ENCODE results near the gene ORC6. TPM values are rescaled to one million over a fixed set of nuclear protein-coding genes. Genes with fewer than 3 reads are reported as not detected.
A peak's percentile ranks its signal among the peaks of the same experiment; 100 is the strongest.

Gene ORC6
- polyA plus RNA-seq, result 9.3 to 21.9 TPM (median 16.6 TPM) in 3 replicates
- polyA plus RNA-seq (2011; ENCODE audit: low read depth), result 4.4 TPM
- 7.8 and 9.4 TPM in 2 replicates for polyA plus RNA-seq (2011; cell fraction: cytosol; rRNA removed)
- 12.8 and 13.3 TPM in 2 replicates for polyA plus RNA-seq (2011; cell fraction: nucleus; rRNA removed)
- 1.7 and 13.1 TPM in 2 replicates for polyA plus RNA-seq (2012; ENCODE audit: low replicate concordance)
- 1.7 to 6.9 TPM (median 2.3 TPM) in 3 replicates for polyA minus RNA-seq
- polyA minus RNA-seq (2011; cell fraction: cytosol; rRNA and poly(A)+ RNA removed), result 7.5 TPM
- polyA minus RNA-seq (2011; cell fraction: nucleus; rRNA and poly(A)+ RNA removed), result 3.2 and 6.0 TPM in 2 replicates

DNA sequence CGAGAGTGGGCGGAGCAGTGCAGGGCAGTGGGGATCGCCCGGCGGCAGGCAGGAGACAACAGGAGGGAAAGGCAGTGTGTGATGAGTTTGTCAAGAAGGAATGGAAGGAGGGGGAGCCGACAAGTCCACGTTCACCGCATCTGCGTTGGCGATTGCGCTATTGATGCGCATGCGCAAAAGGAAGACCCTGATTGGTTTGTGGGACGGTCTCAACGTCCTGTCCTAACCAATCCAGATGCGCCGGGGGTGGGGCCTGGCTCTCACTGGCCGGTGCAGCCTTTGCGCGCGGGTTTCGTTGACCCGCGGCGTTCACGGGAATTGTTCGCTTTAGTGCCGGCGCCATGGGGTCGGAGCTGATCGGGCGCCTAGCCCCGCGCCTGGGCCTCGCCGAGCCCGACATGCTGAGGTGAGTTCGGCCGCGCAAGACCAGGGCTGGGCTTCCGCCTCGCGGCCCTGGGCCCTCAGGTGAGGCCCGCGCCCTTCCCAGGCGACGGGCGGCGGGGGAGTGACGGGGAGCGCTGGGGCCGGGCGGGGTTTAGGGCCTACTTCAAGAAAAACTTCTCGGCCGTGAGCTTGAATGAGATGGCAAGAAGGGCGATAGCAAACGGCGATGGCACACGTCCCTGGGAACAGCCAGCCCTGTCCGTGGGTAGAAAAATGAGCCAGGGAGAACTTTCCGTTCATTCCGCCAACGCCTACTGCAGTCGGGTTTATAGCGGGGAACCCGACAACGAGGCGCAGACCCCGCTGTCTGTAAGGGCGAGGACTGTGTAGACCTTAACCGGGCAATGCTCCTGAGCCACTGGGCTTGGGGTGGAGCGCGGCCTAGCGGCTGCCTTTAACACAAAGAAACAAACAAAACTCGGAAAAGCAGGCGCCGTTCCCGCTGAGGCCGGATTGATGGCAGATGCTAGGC lies at the start of gene ORC6:
Gene ORC6, plus strand, starts transcription at position 295 of the 916 bp plus-strand sequence. Its CDS starts 47 bp downstream, at position 342.
- peaks cover 68% of the 10 kb centered on the region for H3K79me2 ChIP-seq (ENCODE audit: control insufficient read depth, insufficient read depth, low read length)
- peaks cover 27% of the 10 kb centered on the region for H3K4me1 ChIP-seq (ENCODE audit: control insufficient read depth, extremely low read depth, insufficient read depth, low read length)
- H3K9me1 ChIP-seq (ENCODE audit: control insufficient read depth, extremely low read depth, insufficient read depth, low read length), result no peaks in the 10 kb centered on the region
- H3K9ac ChIP-seq (ENCODE audit: control insufficient read depth, extremely low read depth, insufficient read depth, low read length), result peak within 1 kb of the TSS; percentile 97
- H3K9me3 ChIP-seq (ENCODE audit: control insufficient read depth, low read depth, low read length), result no peaks in the 10 kb centered on the region
- FAIRE-seq (no peak), DNase-seq (ENCODE audit: low read depth, low spot score) (peak; percentile 93)
- H3K4me2 ChIP-seq (ENCODE audit: control insufficient read depth, extremely low read depth, insufficient read depth, low read depth, low read length), result peak within 1 kb of the TSS; percentile 97
- peak; percentile 58 to 80 (median 76) for TF ChIP-seq CTCF (optimal IDR thresholded peaks at IDR 0.05 in 1 of 3, IDR thresholded peaks at IDR 0.05 in 1 of 3, conservative IDR thresholded peaks at IDR 0.05 in 1 of 3; ENCODE audit: extremely low read depth in 1 of 3, insufficient read depth in 2 of 3, low read length in 3 of 3)
- no peak for TF ChIP-seq EZH2 (IDR thresholded peaks at IDR 0.05; ENCODE audit: low read length)
- peaks cover 25% of the 10 kb centered on the region for H4K20me1 ChIP-seq (ENCODE audit: control insufficient read depth, extremely low read depth, insufficient read depth, low read length)
- dilution Hi-C loops (cut with MboI; ENCODE audit: extremely low pct_ligation_motif_present, low sequenced_read_pairs), result no loop called here
- H3K4me3 ChIP-seq (ENCODE audit: control insufficient read depth in 2 of 3, extremely low read depth in 1 of 3, insufficient read depth in 2 of 3, low read depth in 1 of 3, low read length in 3 of 3), result peak within 1 kb of the TSS; percentile 84 to 91 (median 88)
- no peaks in the 10 kb centered on the region for H3K27me3 ChIP-seq (ENCODE audit: control insufficient read depth, extremely low read depth, insufficient read depth, low read length)
- H3K27ac ChIP-seq (ENCODE audit: control insufficient read depth, insufficient read depth, low read length), result peak within 1 kb of the TSS; percentile 97
- H2AFZ ChIP-seq (ENCODE audit: control insufficient read depth, low read length), result peak within 1 kb of the TSS; percentile 100
- H3K36me3 ChIP-seq (ENCODE audit: control insufficient read depth in 2 of 2, extremely low read depth in 1 of 2, insufficient read depth in 2 of 2, low read length in 2 of 2), result no peaks in the 10 kb centered on the region

DNA sequence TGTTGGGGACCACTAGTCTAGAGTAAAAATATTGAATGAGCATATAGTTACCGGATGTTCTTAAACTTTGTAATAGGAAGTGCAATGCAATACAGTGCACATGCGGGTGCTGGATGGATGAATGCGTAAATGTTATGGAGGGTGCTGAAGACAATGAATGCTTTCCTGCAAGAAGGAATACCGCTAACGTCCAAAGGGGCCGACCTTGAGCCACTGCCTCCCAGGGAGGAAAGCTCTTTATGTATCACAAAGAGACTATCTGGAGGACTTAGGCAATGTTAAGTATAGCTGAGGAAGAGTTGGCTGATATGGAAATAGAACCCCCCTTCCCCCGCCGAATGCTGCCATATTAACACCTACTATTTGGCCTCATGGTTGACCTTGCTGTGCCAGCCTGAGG lies 40.8 kb upstream of the ORC6 start:
- no peaks in the 10 kb centered on the region for H3K9me1 ChIP-seq (ENCODE audit: control insufficient read depth, extremely low read depth, insufficient read depth, low read length)
- H2AFZ ChIP-seq (ENCODE audit: control insufficient read depth, low read length), result no peak overlapping the region
- no peaks in the 10 kb centered on the region for H3K27me3 ChIP-seq (ENCODE audit: control insufficient read depth, extremely low read depth, insufficient read depth, low read length)
- no peaks in the 10 kb centered on the region for H3K4me1 ChIP-seq (ENCODE audit: control insufficient read depth, extremely low read depth, insufficient read depth, low read length)
- TF ChIP-seq EZH2 (IDR thresholded peaks at IDR 0.05; ENCODE audit: low read length) (no peak), CTCF (optimal IDR thresholded peaks at IDR 0.05 in 1 of 3, IDR thresholded peaks at IDR 0.05 in 1 of 3, conservative IDR thresholded peaks at IDR 0.05 in 1 of 3; ENCODE audit: extremely low read depth in 1 of 3, insufficient read depth in 2 of 3, low read length in 3 of 3) (no peak)
- no peaks in the 10 kb centered on the region for H4K20me1 ChIP-seq (ENCODE audit: control insufficient read depth, extremely low read depth, insufficient read depth, low read length)
- H3K9ac ChIP-seq (ENCODE audit: control insufficient read depth, extremely low read depth, insufficient read depth, low read length), result no peak overlapping the region
- dilution Hi-C loops (cut with MboI; ENCODE audit: extremely low pct_ligation_motif_present, low sequenced_read_pairs), result no loop called here
- DNase-seq (ENCODE audit: low read depth, low spot score) (no peak), FAIRE-seq (no peak)
- no peak overlapping the region for H3K4me2 ChIP-seq (ENCODE audit: control insufficient read depth, extremely low read depth, insufficient read depth, low read depth, low read length)
- H3K4me3 ChIP-seq (ENCODE audit: control insufficient read depth in 2 of 3, extremely low read depth in 1 of 3, insufficient read depth in 2 of 3, low read depth in 1 of 3, low read length in 3 of 3), result no peak overlapping the region
- no peaks in the 10 kb centered on the region for H3K9me3 ChIP-seq (ENCODE audit: control insufficient read depth, low read depth, low read length)
- no peak overlapping the region for H3K27ac ChIP-seq (ENCODE audit: control insufficient read depth, insufficient read depth, low read length)
- no peaks in the 10 kb centered on the region for H3K36me3 ChIP-seq (ENCODE audit: control insufficient read depth in 2 of 2, extremely low read depth in 1 of 2, insufficient read depth in 2 of 2, low read length in 2 of 2)
- no peaks in the 10 kb centered on the region for H3K79me2 ChIP-seq (ENCODE audit: control insufficient read depth, insufficient read depth, low read length)
